ENCODE measurements around the gene SLC37A2.

- TF ChIP-seq CTCF (IDR thresholded peaks at IDR 0.05) = no peak
- TF ChIP-seq POLR2A (IDR thresholded peaks at IDR 0.05) = no peak
These were observed 13.4 kb downstream of the SLC37A2 start for GRCh38 chr11:125076378-125076945.
